B cell (primary cell): ENCODE data around the gene NOD2. TPM values are rescaled to one million over a fixed set of nuclear protein-coding genes. Genes with fewer than 3 reads are reported as not detected.

Experiments
- ATAC-seq: fragments of 200-7000 bp; cut with Tn5 transposase; one replicate; pipeline ENCODE4 v1.10.0; 2021; ENCODE audit warnings: low read depth, mild to moderate bottlenecking, moderate number of reproducible peaks, moderate library complexity
- CTCF ChIA-PET: fragments of 350-600 bp; sonication (Branson Sonifier 250); formaldehyde crosslinking; loops from one replicate; lab custom pipeline; 2021; ENCODE audit warnings: antibody characterized with exemption, inconsistent platforms; lab: Charles Lee
- POLR2A ChIA-PET: fragments of 350-600 bp; sonication (Branson Sonifier 250); formaldehyde crosslinking; loops from one replicate; lab custom pipeline; 2021; ENCODE audit warnings: antibody characterized with exemption; lab: Charles Lee
- DNase-seq: peaks from one replicate; pipeline ENCODE4 v3.0.0; 2013
- H2AFZ ChIP-seq: 2 replicates; pipeline ENCODE4 v1.6.1; 2012; ENCODE audit warnings: mild to moderate bottlenecking, low read depth, low read length; ENCODE audit not compliant: insufficient read depth, poor library complexity, severe bottlenecking
- H3K27ac ChIP-seq, 2 donors: 1 replicate in 1 of 2; 2 replicates in 1 of 2; pipeline ENCODE4 v1.5.1; 2012 to 2013; ENCODE audit warnings: low read length in 2 of 2, mild to moderate bottlenecking in 2 of 2, moderate library complexity in 1 of 2
- H3K27me3 ChIP-seq, 4 experiments: fragments of 200-600 bp in 1 of 4; sonication (generic) in 1 of 4; replicated peaks in 1 of 4; 1 replicate in 2 of 4; 2 replicates in 2 of 4; pipeline versions ENCODE4 v1.6.1 to v1.7.0; 2013 to 2016; ENCODE audit warnings: low read length in 3 of 4, mild to moderate bottlenecking in 2 of 4, mixed read lengths in 1 of 4, moderate library complexity in 1 of 4; ENCODE audit not compliant: insufficient read depth in 4 of 4, control insufficient read depth in 3 of 4; ENCODE audit errors: control extremely low read depth in 1 of 4
- H3K36me3 ChIP-seq, 2 experiments: replicated peaks in 1 of 2; 1 replicate in 1 of 2; 2 replicates in 1 of 2; pipeline versions ENCODE4 v1.6.1 to v1.7.1; 2013; ENCODE audit warnings: low read length in 1 of 2; ENCODE audit not compliant: insufficient read depth in 2 of 2, control insufficient read depth in 1 of 2; ENCODE audit errors: control extremely low read depth in 1 of 2, extremely low read depth in 1 of 2
- H3K4me1 ChIP-seq, 2 donors: fragments of 200-600 bp in 1 of 2; sonication (generic) in 1 of 2; 1 replicate in 1 of 2; 2 replicates in 1 of 2; pipeline versions ENCODE4 v1.5.1 to v1.6.1; 2013 to 2017; ENCODE audit warnings: low read length in 2 of 2; ENCODE audit not compliant: control insufficient read depth in 2 of 2, insufficient read depth in 2 of 2
- H3K4me2 ChIP-seq: replicated peaks from 2 replicates; pipeline ENCODE3; 2012; ENCODE audit warnings: mild to moderate bottlenecking, low read depth, low read length; ENCODE audit not compliant: poor library complexity, severe bottlenecking
- H3K4me3 ChIP-seq, 5 experiments: fragments of 200-600 bp in 1 of 5; sonication (generic) in 1 of 5; 1 replicate in 3 of 5; 2 replicates in 2 of 5; pipeline versions ENCODE4 v1.5.1 to v1.7.0; 2011 to 2016; ENCODE audit warnings: low read length in 4 of 5, mild to moderate bottlenecking in 4 of 5, low read depth in 2 of 5, control low read depth in 1 of 5, moderate library complexity in 1 of 5; ENCODE audit not compliant: insufficient read depth in 1 of 5; ENCODE audit errors: control extremely low read depth in 1 of 5, extremely low read depth in 1 of 5
- H3K79me2 ChIP-seq: fragments of 200-600 bp; sonication (generic); one replicate; pipeline ENCODE4 v1.6.0; 2016; ENCODE audit warnings: low read length; ENCODE audit not compliant: control insufficient read depth, insufficient read depth
- H3K9ac ChIP-seq: fragments of 200-600 bp; sonication (generic); 2 replicates; pipeline ENCODE4 v1.6.1; 2017; ENCODE audit warnings: mild to moderate bottlenecking, low read length, moderate library complexity
- H3K9me3 ChIP-seq, 3 donors: one replicate each; pipeline versions ENCODE4 v1.6.1 to v1.7.1; 2013; ENCODE audit warnings: low read length in 2 of 3; ENCODE audit not compliant: control insufficient read depth in 2 of 3, insufficient read depth in 1 of 3; ENCODE audit errors: control extremely low read depth in 1 of 3
- H4K20me1 ChIP-seq: 2 replicates; pipeline ENCODE4 v1.6.0; 2012; ENCODE audit warnings: mild to moderate bottlenecking, low read length; ENCODE audit not compliant: insufficient read depth, control insufficient read depth, poor library complexity, severe bottlenecking
- H3K27ac Mint-ChIP-seq: one replicate; pipeline ENCODE4 v1.8.0; 2021; ENCODE audit warnings: mixed read lengths
- H3K27me3 Mint-ChIP-seq: one replicate; pipeline ENCODE4 v1.8.0; 2021; ENCODE audit warnings: mixed read lengths
- H3K4me1 Mint-ChIP-seq: one replicate; pipeline ENCODE4 v1.8.0; 2021; ENCODE audit warnings: mixed read lengths
- H3K4me3 Mint-ChIP-seq: one replicate; pipeline ENCODE4 v1.8.0; 2021; ENCODE audit warnings: mixed read lengths
- H3K9me3 Mint-ChIP-seq: one replicate; pipeline ENCODE4 v1.8.0; 2022; ENCODE audit warnings: mixed read lengths; ENCODE audit not compliant: insufficient read depth
- EZH2 ChIP-seq: IDR thresholded peaks from 2 replicates; pipeline ENCODE4 v1.6.1; 2012; ENCODE audit warnings: borderline replicate concordance, low read depth, mild to moderate bottlenecking, moderate library complexity, low read length; ENCODE audit not compliant: insufficient read depth, poor library complexity, severe bottlenecking
- WGBS: methylation state at CpG from one replicate; pipeline ENCODE4 v1.1.5; 2013; ENCODE audit warnings: missing lambda C conversion rate; ENCODE audit not compliant: insufficient coverage; 5-methylcytosine and 5-hydroxymethylcytosine counted together
- intact Hi-C: fragments of 100-400 bp; cut with micrococcal nuclease; formaldehyde crosslinking; loops from one replicate; pipeline ENCODE4 v1.10.0; 2022
- polyA plus RNA-seq: library from polyadenylated mRNA; depleted of rRNA; stranded (reverse); fragments of >200 nt; gene quantifications from 2 replicates; pipeline ENCODE4 v1.2.3, GENCODE V29; 2012
- total RNA-seq, 2 donors: library from RNA; stranded (reverse); fragments of 120-200 nt in 1 of 2; gene quantifications; 1 replicate in 1 of 2; 2 replicates in 1 of 2; pipeline versions ENCODE4 v1.2.3 to v1.2.4, GENCODE V29; 2013 to 2022
- TF ChIP-seq, protein P1 (sequence below): fragments of 200-600 bp; IDR thresholded peaks from one replicate; pipeline ENCODE4 v1.8.0; 2022; ENCODE audit warnings: antibody characterized with exemption, mild to moderate bottlenecking

The NOD2 gene
- total and polyA plus RNA-seq, 2 donors (not counting 1 experiment from before 2014, with no cell fraction given) = 1.2 to 1.8 TPM

DNA sequence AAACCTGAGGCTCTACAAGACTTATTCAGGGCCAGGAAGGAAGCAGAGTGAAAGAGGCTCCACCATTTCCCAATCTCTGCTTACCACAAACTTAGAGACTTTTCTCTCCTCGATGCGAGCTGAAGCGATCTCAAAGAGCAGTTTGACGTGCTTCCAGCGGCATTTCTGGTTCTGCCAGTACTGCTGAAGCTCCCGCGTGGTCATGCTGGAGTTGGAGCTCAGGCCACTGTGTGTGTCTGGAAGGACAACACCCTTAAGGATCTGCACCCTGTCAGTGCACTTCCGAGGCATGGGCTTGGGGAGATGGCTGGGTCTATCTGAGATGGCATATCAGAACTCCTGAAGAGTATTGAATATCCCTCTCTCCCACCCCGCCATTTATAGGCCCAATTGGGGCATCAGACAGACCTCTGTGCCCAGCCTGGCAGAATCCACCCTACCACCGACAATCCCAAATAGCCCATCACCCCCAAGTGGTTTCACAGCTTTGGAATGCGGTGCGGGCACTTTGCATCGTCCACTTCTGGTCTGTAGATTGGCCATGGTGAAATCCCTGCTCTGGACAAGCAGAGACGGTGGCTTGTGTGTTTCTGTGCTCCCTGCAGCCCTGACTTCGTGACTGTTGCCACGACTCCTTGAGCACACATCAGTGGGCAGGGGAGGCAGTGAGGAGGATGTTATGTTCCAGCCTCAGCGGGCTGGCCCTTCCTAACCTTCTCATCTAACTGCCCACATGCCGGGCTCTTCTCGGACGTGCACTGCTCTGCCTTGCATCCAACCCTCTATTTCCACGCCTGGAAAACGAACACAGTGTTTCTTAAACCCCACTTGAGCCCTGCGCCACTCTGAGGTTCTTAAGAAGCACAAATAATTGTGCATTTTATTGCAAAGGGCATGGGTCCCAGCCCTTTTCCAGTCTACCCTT, 17.5 kb upstream of the NOD2 start:
- peaks cover 26 to 27% of the 10 kb centered on the region in 2 donors for H3K4me1 ChIP-seq
- H3K4me3 Mint-ChIP-seq = no peak overlapping the region
- no peak overlapping the region for H3K27ac Mint-ChIP-seq
- H4K20me1 ChIP-seq = peaks cover 20% of the 10 kb centered on the region
- H3K9me3 Mint-ChIP-seq = peaks cover 2% of the 10 kb centered on the region
- peaks cover 2 to 30% (median 14%) of the 10 kb centered on the region in 3 donors for H3K9me3 ChIP-seq
- no peak overlapping the region for H3K4me2 ChIP-seq
- no peak overlapping the region for H2AFZ ChIP-seq
- no peaks in the 10 kb centered on the region for H3K27me3 ChIP-seq
- ChIA-PET CTCF (interaction anchor here (0.8 to 12.4 kb wide), 7 partner anchors 10 to 465 kb away, joined by 3 to 154 read pairs (median 4); no protein-coding TSS in a partner anchor), POLR2A (no interaction called here)
- WGBS = 95% methylated on average over 22 of the region's 23 CpGs
- H3K79me2 ChIP-seq = peaks cover 51% of the 10 kb centered on the region
- no peak overlapping the region for H3K9ac ChIP-seq
- no peak for TF ChIP-seq EZH2
- TF ChIP-seq, protein P1, sequence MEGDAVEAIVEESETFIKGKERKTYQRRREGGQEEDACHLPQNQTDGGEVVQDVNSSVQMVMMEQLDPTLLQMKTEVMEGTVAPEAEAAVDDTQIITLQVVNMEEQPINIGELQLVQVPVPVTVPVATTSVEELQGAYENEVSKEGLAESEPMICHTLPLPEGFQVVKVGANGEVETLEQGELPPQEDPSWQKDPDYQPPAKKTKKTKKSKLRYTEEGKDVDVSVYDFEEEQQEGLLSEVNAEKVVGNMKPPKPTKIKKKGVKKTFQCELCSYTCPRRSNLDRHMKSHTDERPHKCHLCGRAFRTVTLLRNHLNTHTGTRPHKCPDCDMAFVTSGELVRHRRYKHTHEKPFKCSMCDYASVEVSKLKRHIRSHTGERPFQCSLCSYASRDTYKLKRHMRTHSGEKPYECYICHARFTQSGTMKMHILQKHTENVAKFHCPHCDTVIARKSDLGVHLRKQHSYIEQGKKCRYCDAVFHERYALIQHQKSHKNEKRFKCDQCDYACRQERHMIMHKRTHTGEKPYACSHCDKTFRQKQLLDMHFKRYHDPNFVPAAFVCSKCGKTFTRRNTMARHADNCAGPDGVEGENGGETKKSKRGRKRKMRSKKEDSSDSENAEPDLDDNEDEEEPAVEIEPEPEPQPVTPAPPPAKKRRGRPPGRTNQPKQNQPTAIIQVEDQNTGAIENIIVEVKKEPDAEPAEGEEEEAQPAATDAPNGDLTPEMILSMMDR = no peak
- DNase-seq (no peak), ATAC-seq (no peak)
- H3K27me3 Mint-ChIP-seq = no peaks in the 10 kb centered on the region
- H3K27ac ChIP-seq = no peak overlapping the region
- H3K4me1 Mint-ChIP-seq = peaks cover 25% of the 10 kb centered on the region
- peaks cover 3 to 80% of the 10 kb centered on the region in 2 experiments for H3K36me3 ChIP-seq
- H3K4me3 ChIP-seq = no peak overlapping the region
- intact Hi-C loops = no loop called here

DNA sequence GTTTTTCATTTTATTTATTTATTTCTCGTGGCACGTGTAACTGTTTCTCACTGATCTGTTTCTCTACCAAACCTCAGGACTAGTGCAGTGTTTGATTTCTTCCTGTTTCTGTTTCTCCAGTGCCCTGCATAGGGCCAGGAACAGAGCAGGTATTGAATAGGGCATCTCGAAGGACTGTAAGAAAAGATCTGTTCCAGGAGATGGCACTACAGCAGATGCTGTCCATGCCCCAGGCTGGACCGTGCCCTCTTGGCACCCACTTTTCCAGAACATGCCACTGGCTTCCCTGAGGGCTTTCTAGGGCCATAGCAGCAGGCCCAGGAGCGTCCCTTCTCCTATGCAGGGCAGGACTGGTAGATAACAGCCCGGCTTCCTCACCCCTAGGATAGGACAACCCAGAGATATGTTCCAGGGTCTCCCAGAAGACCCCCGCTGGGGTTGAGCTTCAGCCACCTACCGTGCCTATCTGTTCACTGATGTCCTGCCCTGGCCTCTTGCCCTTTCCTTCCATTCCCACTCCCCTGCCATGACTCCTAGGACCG, 16.7 kb upstream of the NOD2 start:
- peaks cover 2% of the 10 kb centered on the region for H3K9me3 Mint-ChIP-seq
- Histone ChIP-seq H3K27ac (peak overlapping the region in 1 of 2 donors; percentile 95), H3K9me3 (peaks cover 2 to 28% (median 11%) of the 10 kb centered on the region in 3 donors), H3K9ac (no peak overlapping the region), H3K79me2 (peaks cover 59% of the 10 kb centered on the region), H3K36me3 (peaks cover 3 to 77% of the 10 kb centered on the region in 2 experiments), H3K4me1 (peaks cover 31 to 33% of the 10 kb centered on the region in 2 donors), H4K20me1 (peaks cover 20% of the 10 kb centered on the region), H3K4me3 (no peak overlapping the region), H2AFZ (no peak overlapping the region), H3K27me3 (no peaks in the 10 kb centered on the region), H3K4me2 (no peak overlapping the region)
- CTCF ChIA-PET = interaction anchor here (2.1 to 12.4 kb wide), 4 partner anchors 10 to 129 kb away, joined by 5 to 154 read pairs (median 26); no protein-coding TSS in a partner anchor
- peaks cover 33% of the 10 kb centered on the region for H3K4me1 Mint-ChIP-seq
- H3K4me3 Mint-ChIP-seq = no peak overlapping the region
- POLR2A ChIA-PET = no interaction called here
- DNase-seq (no peak), ATAC-seq (no peak)
- H3K27ac Mint-ChIP-seq = no peak overlapping the region
- WGBS = 96% methylated on average over 9 of the region's 9 CpGs
- no peaks in the 10 kb centered on the region for H3K27me3 Mint-ChIP-seq
- intact Hi-C loops = no loop called here
- no peak for TF ChIP-seq EZH2
- TF ChIP-seq, protein P1 = no peak
